ENCODE data around the gene CCDC85A.

DNA sequence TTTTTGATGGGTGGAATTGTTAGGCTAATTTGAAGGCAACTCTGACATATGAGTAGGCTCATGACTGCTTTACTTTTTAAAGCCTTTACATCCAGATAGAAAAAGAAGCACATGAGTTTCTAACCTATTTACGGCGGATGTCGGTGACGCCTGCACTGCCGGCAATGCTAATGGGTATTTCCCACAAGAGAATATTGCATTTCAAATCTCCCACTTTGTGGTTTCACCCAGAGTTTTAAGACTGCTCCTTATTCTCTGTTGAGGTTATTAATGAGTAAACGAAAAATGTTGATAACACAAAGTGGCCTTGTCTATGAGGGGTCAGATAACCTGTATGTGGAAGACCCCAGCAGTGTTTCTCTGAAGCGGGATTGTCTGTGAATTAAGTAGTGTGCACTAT is 14.0 kb downstream of the CCDC85A start:
- TF ChIP-seq, protein P1, sequence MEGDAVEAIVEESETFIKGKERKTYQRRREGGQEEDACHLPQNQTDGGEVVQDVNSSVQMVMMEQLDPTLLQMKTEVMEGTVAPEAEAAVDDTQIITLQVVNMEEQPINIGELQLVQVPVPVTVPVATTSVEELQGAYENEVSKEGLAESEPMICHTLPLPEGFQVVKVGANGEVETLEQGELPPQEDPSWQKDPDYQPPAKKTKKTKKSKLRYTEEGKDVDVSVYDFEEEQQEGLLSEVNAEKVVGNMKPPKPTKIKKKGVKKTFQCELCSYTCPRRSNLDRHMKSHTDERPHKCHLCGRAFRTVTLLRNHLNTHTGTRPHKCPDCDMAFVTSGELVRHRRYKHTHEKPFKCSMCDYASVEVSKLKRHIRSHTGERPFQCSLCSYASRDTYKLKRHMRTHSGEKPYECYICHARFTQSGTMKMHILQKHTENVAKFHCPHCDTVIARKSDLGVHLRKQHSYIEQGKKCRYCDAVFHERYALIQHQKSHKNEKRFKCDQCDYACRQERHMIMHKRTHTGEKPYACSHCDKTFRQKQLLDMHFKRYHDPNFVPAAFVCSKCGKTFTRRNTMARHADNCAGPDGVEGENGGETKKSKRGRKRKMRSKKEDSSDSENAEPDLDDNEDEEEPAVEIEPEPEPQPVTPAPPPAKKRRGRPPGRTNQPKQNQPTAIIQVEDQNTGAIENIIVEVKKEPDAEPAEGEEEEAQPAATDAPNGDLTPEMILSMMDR (IDR thresholded peaks at IDR 0.05) = no peak
- TF ChIP-seq EZH2 (IDR thresholded peaks at IDR 0.05) = no peak

All from neural progenitor cell (in vitro differentiated cells).